ENCODE data around the gene NHP2.
A peak's percentile ranks its signal among the peaks of the same experiment; 100 is the strongest.

The NHP2 gene

GRCh38 chr5:178165581-178165980 is 11.9 kb upstream of the NHP2 start:
- no peak for TF ChIP-seq CTCF (IDR thresholded peaks at IDR 0.05)

- TF ChIP-seq CTCF (IDR thresholded peaks at IDR 0.05) = peak; percentile 98
These were observed 10.4 kb upstream of the NHP2 start for GRCh38 chr5:178163772-178164735.

- no peak for TF ChIP-seq CTCF (IDR thresholded peaks at IDR 0.05)
These were observed 8.8 kb upstream of the NHP2 start for GRCh38 chr5:178162481-178162880.

- TF ChIP-seq CTCF (IDR thresholded peaks at IDR 0.05) = no peak
These were observed 6.5 kb upstream of the NHP2 start for GRCh38 chr5:178160176-178160575.

- TF ChIP-seq CTCF (IDR thresholded peaks at IDR 0.05) = no peak
These were observed 1.4 kb upstream of the NHP2 start for GRCh38 chr5:178155065-178155464.

GRCh38 chr5:178152491-178153444 is 917 bp downstream of the NHP2 start:
- TF ChIP-seq CTCF (IDR thresholded peaks at IDR 0.05) = no peak

- 0 out of 2 replicates have a peak, but pooled peaks have one; percentile 9 for TF ChIP-seq CTCF (IDR thresholded peaks at IDR 0.05)
These were observed 2.5 kb downstream of the NHP2 start for GRCh38 chr5:178150977-178151734.
